HG02852 (cell line): Measurements from ENCODE around the gene BEND5.

Source experiments
- ATAC-seq: cut with Tn5 transposase; IDR thresholded peaks from one replicate; pipeline ENCODE4 v1.9.1; 2021; ENCODE audit warnings: mild to moderate bottlenecking, moderate library complexity; ENCODE audit not compliant: unreplicated experiment

BEND5 gene

GRCh38 chr1:48683839-48684238, 92.9 kb downstream of the BEND5 start:
- no peak for ATAC-seq

GRCh38 chr1:48681476-48682305, 95.0 kb downstream of the BEND5 start:
- no peak for ATAC-seq

- ATAC-seq = no peak
These were observed 96.2 kb downstream of the BEND5 start for GRCh38 chr1:48680411-48681035.

GRCh38 chr1:48679859-48680258, 96.8 kb downstream of the BEND5 start:
- ATAC-seq = no peak

- ATAC-seq = no peak
These were observed 97.8 kb downstream of the BEND5 start for GRCh38 chr1:48678710-48679505.
